D721Med (cell line): Measurements from ENCODE around the gene FALEC.

Experiments used
- DNase-seq: peaks from one replicate; pipeline ENCODE4 v3.0.0; 2011; ENCODE audit warnings: low spot score; ENCODE audit not compliant: insufficient read length
- FAIRE-seq: peaks from 2 replicates; lab custom pipeline; 2011; peaks lifted over from hg19 to GRCh38; lab: Jason Lieb, UNC
- CTCF ChIP-seq: IDR thresholded peaks from 2 replicates; pipeline ENCODE4 v1.5.1; 2012; ENCODE audit warnings: mild to moderate bottlenecking, control low read depth; ENCODE audit not compliant: insufficient read depth; ENCODE audit errors: missing control alignments

The FALEC gene

GRCh38 chr1:150534002-150534401 lies 18.4 kb downstream of the FALEC start:
- DNase-seq (no peak), FAIRE-seq (no peak)

GRCh38 chr1:150535511-150536287 lies 20.1 kb downstream of the FALEC start:
- TF ChIP-seq CTCF = no peak
- DNase-seq (no peak), FAIRE-seq (no peak)

More at GRCh38 chr1:150534002-150534401, 18.4 kb downstream of the FALEC start:
- no peak for TF ChIP-seq CTCF

GRCh38 chr1:150536836-150537731 lies 21.5 kb downstream of the FALEC start:
- no peak for TF ChIP-seq CTCF
- DNase-seq (no peak), FAIRE-seq (no peak)

- TF ChIP-seq CTCF = no peak
- FAIRE-seq = no peak
- no peak for DNase-seq
Observed at GRCh38 chr1:150537732-150538684, 22.5 kb downstream of the FALEC start.

GRCh38 chr1:150543500-150544143 lies 28.1 kb downstream of the FALEC start:
- DNase-seq (no peak), FAIRE-seq (no peak)

More at GRCh38 chr1:150543500-150544143, 28.1 kb downstream of the FALEC start:
- TF ChIP-seq CTCF = no peak
